Osteocyte (in vitro differentiated cells): ENCODE results near the gene PTPRD. TPM values are rescaled to one million over a fixed set of nuclear protein-coding genes. Genes with fewer than 3 reads are reported as not detected.

Experiments
- DNase-seq: peaks from one replicate; pipeline ENCODE4 v3.0.0; 2021; ENCODE audit warnings: mixed read lengths; ENCODE audit not compliant: unreplicated experiment; ENCODE audit errors: extremely low spot score
- H3K27ac Mint-ChIP-seq: one replicate; pipeline ENCODE4 v1.8.0; 2021; ENCODE audit warnings: mild to moderate bottlenecking, mixed read lengths; ENCODE audit not compliant: unreplicated experiment
- H3K27me3 Mint-ChIP-seq: one replicate; pipeline ENCODE4 v1.8.0; 2021; ENCODE audit warnings: mixed read lengths; ENCODE audit not compliant: unreplicated experiment
- H3K36me3 Mint-ChIP-seq: one replicate; pipeline ENCODE4 v1.8.0; 2021; ENCODE audit warnings: mixed read lengths; ENCODE audit not compliant: unreplicated experiment
- H3K4me1 Mint-ChIP-seq: one replicate; pipeline ENCODE4 v1.8.0; 2021; ENCODE audit warnings: mixed read lengths; ENCODE audit not compliant: unreplicated experiment
- H3K4me3 Mint-ChIP-seq: one replicate; pipeline ENCODE4 v1.8.0; 2021; ENCODE audit warnings: mild to moderate bottlenecking, moderate library complexity, mixed read lengths; ENCODE audit not compliant: unreplicated experiment
- H3K9me3 Mint-ChIP-seq: one replicate; pipeline ENCODE4 v1.8.0; 2021; ENCODE audit warnings: mixed read lengths; ENCODE audit not compliant: unreplicated experiment
- total RNA-seq: library from RNA; stranded (reverse); gene quantifications from 2 replicates; pipeline ENCODE4 v1.2.1, GENCODE V29; 2021
- TF ChIP-seq, protein P1 (sequence below): fragments of 200-600 bp; sonication (generic); IDR thresholded peaks from 2 replicates; pipeline ENCODE4 v1.5.0; 2021; ENCODE audit warnings: antibody characterized with exemption, mild to moderate bottlenecking, moderate library complexity

The PTPRD gene
- total RNA-seq, 1 donor from 2014 or later: 5.4 TPM

GRCh38 chr9:8844549-8844948, 1768.3 kb downstream of the PTPRD start:
- H3K27me3 Mint-ChIP-seq: peaks cover 1% of the 10 kb centered on the region
- no peak overlapping the region for H3K27ac Mint-ChIP-seq
- H3K4me3 Mint-ChIP-seq: no peak overlapping the region
- no peaks in the 10 kb centered on the region for H3K9me3 Mint-ChIP-seq
- TF ChIP-seq, protein P1, sequence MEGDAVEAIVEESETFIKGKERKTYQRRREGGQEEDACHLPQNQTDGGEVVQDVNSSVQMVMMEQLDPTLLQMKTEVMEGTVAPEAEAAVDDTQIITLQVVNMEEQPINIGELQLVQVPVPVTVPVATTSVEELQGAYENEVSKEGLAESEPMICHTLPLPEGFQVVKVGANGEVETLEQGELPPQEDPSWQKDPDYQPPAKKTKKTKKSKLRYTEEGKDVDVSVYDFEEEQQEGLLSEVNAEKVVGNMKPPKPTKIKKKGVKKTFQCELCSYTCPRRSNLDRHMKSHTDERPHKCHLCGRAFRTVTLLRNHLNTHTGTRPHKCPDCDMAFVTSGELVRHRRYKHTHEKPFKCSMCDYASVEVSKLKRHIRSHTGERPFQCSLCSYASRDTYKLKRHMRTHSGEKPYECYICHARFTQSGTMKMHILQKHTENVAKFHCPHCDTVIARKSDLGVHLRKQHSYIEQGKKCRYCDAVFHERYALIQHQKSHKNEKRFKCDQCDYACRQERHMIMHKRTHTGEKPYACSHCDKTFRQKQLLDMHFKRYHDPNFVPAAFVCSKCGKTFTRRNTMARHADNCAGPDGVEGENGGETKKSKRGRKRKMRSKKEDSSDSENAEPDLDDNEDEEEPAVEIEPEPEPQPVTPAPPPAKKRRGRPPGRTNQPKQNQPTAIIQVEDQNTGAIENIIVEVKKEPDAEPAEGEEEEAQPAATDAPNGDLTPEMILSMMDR: no peak
- H3K4me1 Mint-ChIP-seq: no peaks in the 10 kb centered on the region
- DNase-seq: no peak
- no peaks in the 10 kb centered on the region for H3K36me3 Mint-ChIP-seq

DNA sequence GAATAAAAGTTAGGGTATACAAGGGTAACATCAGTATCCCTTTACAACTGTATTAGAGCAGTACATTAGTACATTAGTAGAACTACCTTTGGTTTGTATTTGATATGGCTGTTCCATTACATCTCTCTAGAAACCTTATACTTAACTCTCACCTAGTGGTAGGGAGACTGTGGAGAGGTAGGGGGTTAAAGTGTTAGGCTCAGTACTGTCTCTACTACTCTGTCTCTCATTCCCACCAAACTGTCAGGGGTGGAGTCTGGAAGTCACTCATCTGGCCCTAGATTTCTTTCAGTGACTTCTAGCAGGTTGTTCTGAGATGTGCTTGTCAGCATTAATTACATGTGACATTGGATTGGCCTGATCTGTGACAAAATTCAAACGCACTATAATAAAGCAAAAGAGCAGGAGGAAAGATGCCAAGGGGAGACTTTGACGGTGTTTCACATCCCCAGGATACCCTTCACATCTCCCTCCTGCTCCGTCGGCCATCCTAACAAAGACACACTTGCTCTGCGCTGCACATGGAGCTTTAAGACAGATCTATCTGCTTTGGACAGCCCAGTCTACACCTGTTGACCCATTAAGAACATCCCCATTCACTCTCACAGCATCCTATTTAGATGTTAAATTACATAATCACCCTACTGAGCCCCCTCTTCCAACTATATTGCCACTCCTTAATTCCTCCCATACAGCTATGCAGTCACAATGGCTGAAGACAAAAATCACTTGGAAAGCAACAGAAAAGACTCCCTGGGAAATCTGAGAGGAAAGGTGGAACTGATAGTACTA, 1770.2 kb downstream of the PTPRD start:
- Mint-ChIP-seq H3K4me3 (no peak overlapping the region), H3K27ac (no peak overlapping the region), H3K4me1 (no peaks in the 10 kb centered on the region), H3K27me3 (no peaks in the 10 kb centered on the region), H3K36me3 (no peaks in the 10 kb centered on the region), H3K9me3 (no peaks in the 10 kb centered on the region)
- no peak for DNase-seq
- TF ChIP-seq, protein P1: no peak

DNA sequence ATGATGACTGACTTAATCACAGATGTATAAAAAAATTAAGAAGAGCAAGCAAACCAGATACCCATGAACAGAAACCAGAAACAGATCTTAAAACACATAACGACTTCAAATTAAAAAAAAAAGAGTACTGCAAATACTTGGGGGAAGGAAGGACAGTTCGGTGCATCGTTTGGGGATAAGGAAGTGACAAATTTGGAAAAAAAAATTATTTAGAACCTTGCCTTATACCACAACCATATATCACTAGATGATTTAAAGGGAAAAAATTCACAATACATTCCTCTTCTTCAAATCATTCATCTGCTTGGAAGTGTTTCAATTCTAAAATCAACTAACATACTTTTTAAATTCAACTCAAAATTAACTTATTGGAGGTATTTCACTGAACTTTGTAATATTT, 1774.7 kb downstream of the PTPRD start:
- H3K4me3 Mint-ChIP-seq: no peak overlapping the region
- no peak for DNase-seq
- TF ChIP-seq, protein P1: no peak
- no peak overlapping the region for H3K27ac Mint-ChIP-seq
- H3K4me1 Mint-ChIP-seq: no peaks in the 10 kb centered on the region
- no peaks in the 10 kb centered on the region for H3K36me3 Mint-ChIP-seq
- H3K27me3 Mint-ChIP-seq: no peaks in the 10 kb centered on the region
- H3K9me3 Mint-ChIP-seq: no peaks in the 10 kb centered on the region

GRCh38 chr9:8835291-8835690, 1777.5 kb downstream of the PTPRD start:
- Mint-ChIP-seq H3K4me3 (no peak overlapping the region), H3K27ac (no peak overlapping the region), H3K4me1 (no peaks in the 10 kb centered on the region), H3K36me3 (no peaks in the 10 kb centered on the region), H3K9me3 (no peaks in the 10 kb centered on the region), H3K27me3 (no peaks in the 10 kb centered on the region)
- TF ChIP-seq, protein P1: no peak
- no peak for DNase-seq

- H3K27me3 Mint-ChIP-seq: no peaks in the 10 kb centered on the region
- H3K9me3 Mint-ChIP-seq: no peaks in the 10 kb centered on the region
- no peak for DNase-seq
- no peaks in the 10 kb centered on the region for H3K36me3 Mint-ChIP-seq
- no peaks in the 10 kb centered on the region for H3K4me1 Mint-ChIP-seq
- TF ChIP-seq, protein P1: no peak
- H3K27ac Mint-ChIP-seq: no peak overlapping the region
- H3K4me3 Mint-ChIP-seq: no peak overlapping the region
These were observed 1779.8 kb downstream of the PTPRD start for GRCh38 chr9:8832955-8833354.
